ENCODE data around the gene IPPK.

- no peak for TF ChIP-seq EZH2 (IDR thresholded peaks at IDR 0.05; ENCODE audit: insufficient read depth, poor library complexity, severe bottlenecking)
- TF ChIP-seq EZH2phosphoT487 (IDR thresholded peaks at IDR 0.05; ENCODE audit: insufficient read depth, low read depth), result no peak
Observed at GRCh38 chr9:92714016-92714415, 44.1 kb upstream of the IPPK start.

Data from GM23248 (cell line).